ENCODE results near the gene GLB1L. TPM values are rescaled to one million over a fixed set of nuclear protein-coding genes. Genes with fewer than 3 reads are reported as not detected.

The GLB1L gene
- total RNA-seq, 1 experiment from 2014 or later: 4.9 TPM

GRCh38 chr2:219221957-219222518, 23.2 kb downstream of the GLB1L start:
- TF ChIP-seq CTCF (IDR thresholded peaks at IDR 0.05; ENCODE audit: unreplicated experiment): no peak
- H3K27ac Mint-ChIP-seq (ENCODE audit: low read depth, unreplicated experiment): no peak overlapping the region
- no peaks in the 10 kb centered on the region for H3K27me3 Mint-ChIP-seq (ENCODE audit: insufficient read depth, unreplicated experiment)
- peaks cover 50% of the 10 kb centered on the region for H3K36me3 Mint-ChIP-seq (ENCODE audit: insufficient read depth, unreplicated experiment)
- intact Hi-C loops (cut with micrococcal nuclease): no loop called here
- ChIA-PET POLR2A (interaction anchor here (0.6 to 1.2 kb wide), 3 partner anchors 23 to 71 kb away, joined by 3 to 4 read pairs (median 3); partner anchors contain the start of genes DNAJB2 and GLB1L), CTCF (interaction anchor here (0.6 to 2.9 kb wide), 4 partner anchors 27 to 146 kb away, joined by 3 to 17 read pairs (median 3); no protein-coding TSS in a partner anchor)
- BruUV-seq (replicated peaks): no TSS peak
- H3K9me3 Mint-ChIP-seq (ENCODE audit: unreplicated experiment): no peaks in the 10 kb centered on the region
- H3K4me1 Mint-ChIP-seq (ENCODE audit: insufficient read depth, unreplicated experiment): no peaks in the 10 kb centered on the region
- DNase-seq (ENCODE audit: unreplicated experiment): no peak
- no peak overlapping the region for H3K4me3 Mint-ChIP-seq (ENCODE audit: unreplicated experiment)

GRCh38 chr2:219220652-219221402, 24.4 kb downstream of the GLB1L start:
- Mint-ChIP-seq H3K4me1 (ENCODE audit: insufficient read depth, unreplicated experiment) (no peaks in the 10 kb centered on the region), H3K36me3 (ENCODE audit: insufficient read depth, unreplicated experiment) (peaks cover 43% of the 10 kb centered on the region), H3K27me3 (ENCODE audit: insufficient read depth, unreplicated experiment) (no peaks in the 10 kb centered on the region), H3K4me3 (ENCODE audit: unreplicated experiment) (no peak overlapping the region), H3K9me3 (ENCODE audit: unreplicated experiment) (no peaks in the 10 kb centered on the region), H3K27ac (ENCODE audit: low read depth, unreplicated experiment) (no peak overlapping the region)
- intact Hi-C loops (cut with micrococcal nuclease): no loop called here
- no TSS peak for BruUV-seq (replicated peaks)
- DNase-seq (ENCODE audit: unreplicated experiment): no peak
- POLR2A ChIA-PET: interaction anchor here (1.2 to 6.3 kb wide), 4 partner anchors 8 to 44 kb away, joined by 3 to 127 read pairs (median 54); partner anchors contain the start of genes ANKZF1, ATG9A, CNPPD1 and GLB1L
- no peak for TF ChIP-seq CTCF (IDR thresholded peaks at IDR 0.05; ENCODE audit: unreplicated experiment)
- CTCF ChIA-PET: interaction anchor here (0.7 to 2.9 kb wide), 6 partner anchors 24 to 74 kb away, joined by 3 to 17 read pairs (median 3); partner anchors contain the start of genes GLB1L and STK16

- peaks cover 38% of the 10 kb centered on the region for H3K36me3 Mint-ChIP-seq (ENCODE audit: insufficient read depth, unreplicated experiment)
- no peak overlapping the region for H3K27ac Mint-ChIP-seq (ENCODE audit: low read depth, unreplicated experiment)
- H3K9me3 Mint-ChIP-seq (ENCODE audit: unreplicated experiment): no peaks in the 10 kb centered on the region
- DNase-seq (ENCODE audit: unreplicated experiment): no peak
- ChIA-PET CTCF (interaction anchor here (0.7 to 5.2 kb wide), 8 partner anchors 23 to 78 kb away, joined by 3 to 24 read pairs (median 3); partner anchors contain the start of genes GLB1L and STK16), POLR2A (interaction anchor here (1.2 to 6.3 kb wide), 6 partner anchors 9 to 59 kb away, joined by 3 to 127 read pairs (median 54); partner anchors contain the start of genes ANKZF1, ATG9A, CNPPD1 and DNAJB2)
- no peaks in the 10 kb centered on the region for H3K27me3 Mint-ChIP-seq (ENCODE audit: insufficient read depth, unreplicated experiment)
- H3K4me1 Mint-ChIP-seq (ENCODE audit: insufficient read depth, unreplicated experiment): no peaks in the 10 kb centered on the region
- intact Hi-C loops (cut with micrococcal nuclease): loop anchor here (2.0 kb wide), 2 partner anchors 33 to 79 kb away; partner anchors contain the start of genes TUBA4A and TUBA4B
- TF ChIP-seq CTCF (IDR thresholded peaks at IDR 0.05; ENCODE audit: unreplicated experiment): no peak
- no peak overlapping the region for H3K4me3 Mint-ChIP-seq (ENCODE audit: unreplicated experiment)
- BruUV-seq (replicated peaks): no TSS peak
Measured at GRCh38 chr2:219219784-219220532, 25.3 kb downstream of the GLB1L start.

Data from MCF 10A (cell line).